Left colon (tissue), 2 donors: ENCODE data around the gene TAAR9. TPM values are rescaled to one million over a fixed set of nuclear protein-coding genes. Genes with fewer than 3 reads are reported as not detected.

Experiments used
- ATAC-seq: fragments of 200-7000 bp; cut with Tn5 transposase; one replicate; pipeline ENCODE4 v1.9.1; 2020; ENCODE audit warnings: mild to moderate bottlenecking, moderate library complexity
- DNase-seq, 2 donors: peaks; one replicate each; pipeline ENCODE4 v3.0.0-alpha.2; 2020
- intact Hi-C, 2 donors: fragments of 100-400 bp; cut with DNase I in 1 of 2; cut with micrococcal nuclease in 1 of 2; formaldehyde crosslinking; loops; one replicate each; pipeline versions ENCODE4 v1.11.2 to v1.14.0; 2022; cut with DNase I, micrococcal nuclease
- total RNA-seq, 2 donors: library from RNA; stranded (reverse); fragmentation: NEBNext Ultra II Directional; extraction: Animal tissue kit (Norgen Biotek cat#: 25700); gene quantifications; one replicate each; pipeline ENCODE4 v1.2.1, GENCODE V29; 2021
- donor health status: DM: no; HTN: no; CAD: no.
- donor health status: DM: yes; HTN: yes; CAD: no.

TAAR9 gene
- total RNA-seq, 2 donors from 2014 or later = not detected

- no peak for DNase-seq
- ATAC-seq = no peak
- intact Hi-C loops = no loop called here
Observed at GRCh38 chr6:132568611-132569010, 30.5 kb downstream of the TAAR9 start.

DNA sequence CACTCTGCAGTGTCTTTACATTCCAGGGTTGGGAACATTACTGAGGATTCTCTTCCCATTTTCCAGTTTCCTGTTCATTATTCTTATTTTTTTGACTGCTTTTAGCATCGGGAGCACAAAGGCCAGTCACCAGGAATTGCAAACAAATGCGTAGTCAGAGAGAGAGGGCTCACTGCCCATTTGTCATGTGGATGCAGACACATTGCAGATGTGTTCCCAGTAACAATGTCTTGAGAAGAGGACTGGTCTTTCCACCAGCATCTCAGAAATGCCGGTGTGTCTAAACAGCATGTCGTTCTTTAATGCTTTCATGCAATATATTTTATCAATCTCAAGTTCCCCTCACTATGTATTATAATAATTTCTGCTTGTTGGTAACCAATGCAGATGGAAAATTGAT, 31.1 kb downstream of the TAAR9 start:
- DNase-seq = no peak
- intact Hi-C loops = no loop called here
- ATAC-seq = no peak

GRCh38 chr6:132570221-132570777, 32.2 kb downstream of the TAAR9 start, which contains the start of gene TAAR6:
TSS of gene TAAR6 (plus strand) at chr6:132570322. CDS start at chr6:132570322, 0 bp downstream.
- ATAC-seq (no peak), DNase-seq (no peak)
- intact Hi-C loops = no loop called here

DNA sequence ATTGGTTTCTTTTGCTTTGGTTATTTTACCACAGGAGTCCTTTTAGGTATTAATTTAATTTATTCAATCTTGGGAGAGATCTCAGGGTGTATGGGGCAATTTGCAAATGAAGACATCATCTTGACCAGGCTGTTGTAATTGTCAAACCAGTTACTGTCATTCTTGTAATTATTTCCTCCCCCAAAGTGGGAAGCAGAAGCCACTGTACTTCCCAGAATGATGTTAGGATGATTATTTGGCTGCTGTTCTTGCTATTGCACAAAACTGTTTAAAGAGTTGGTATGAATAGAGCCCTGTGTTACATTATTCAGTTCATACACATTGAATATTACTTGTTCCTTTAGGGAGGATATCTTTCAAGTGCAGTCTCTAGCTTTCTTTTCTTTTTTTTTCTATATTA, 33.7 kb downstream of the TAAR9 start:
- no peak for ATAC-seq
- DNase-seq = no peak

DNA sequence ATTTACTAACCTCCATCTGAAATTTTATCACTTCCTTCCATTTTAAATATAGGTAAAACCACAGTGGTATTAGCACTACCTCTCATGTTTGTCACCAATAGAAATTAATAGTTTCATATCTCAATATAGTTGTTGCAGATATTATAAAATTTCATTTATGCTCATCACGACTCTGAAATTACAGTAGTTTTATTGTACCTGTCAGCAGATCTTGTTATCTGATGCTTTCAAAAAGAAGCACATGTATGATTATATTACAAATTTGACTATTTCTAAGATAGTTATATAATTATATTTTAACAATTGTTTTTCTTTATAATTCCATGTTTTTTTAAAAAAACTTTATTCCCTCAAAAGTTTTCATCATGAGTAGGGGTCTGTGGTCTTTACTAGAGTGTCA, 46.6 kb downstream of the TAAR9 start:
- DNase-seq (no peak), ATAC-seq (no peak)
- intact Hi-C loops = no loop called here

More for the DNA sequence above, 33.7 kb downstream of the TAAR9 start:
- intact Hi-C loops = no loop called here

GRCh38 chr6:132587424-132587823, 49.3 kb downstream of the TAAR9 start:
- intact Hi-C loops = no loop called here
- no peak for DNase-seq
- no peak for ATAC-seq

Other genes starting within 250 kb of the TAAR9 start
- gene MOXD1, start 136.8 kb upstream of the TAAR9 start, total RNA-seq = 1 to 10 TPM in 1 of 2 donors, under 1 TPM in 1; 0.79 to 4.2 TPM
- 10 to 100 TPM; 52.4 to 70.9 TPM for gene STX7, start 25.2 kb upstream of the TAAR9 start, total RNA-seq
- gene TAAR8, start 14.4 kb downstream of the TAAR9 start, total RNA-seq = not detected
- not detected for gene TAAR6, start 32.0 kb downstream of the TAAR9 start, total RNA-seq
- gene TAAR5, start 51.5 kb downstream of the TAAR9 start, total RNA-seq = not detected
- gene TAAR2, start 86.0 kb downstream of the TAAR9 start, total RNA-seq = not detected
- gene TAAR1, start 120.9 kb downstream of the TAAR9 start, total RNA-seq = not detected
- 1 to 10 TPM; 3.2 to 9.7 TPM for gene VNN1, start 175.8 kb downstream of the TAAR9 start, total RNA-seq
- gene VNN2, start 219.6 kb downstream of the TAAR9 start, total RNA-seq = 1 to 10 TPM in 1 of 2 donors, under 1 TPM in 1; 0.95 to 1.1 TPM